NCI-H2196 (cell line): Measurements from ENCODE around the gene CYB5R2.
A peak's percentile ranks its signal among the peaks of the same experiment; 100 is the strongest.
"Not testable (repeated sequence)": the region's sequence is repeated elsewhere in the genome, so short reads cannot be mapped to it uniquely, and the experiment has no call there.

Experiments used
- DNase-seq: peaks from one replicate; lab custom pipeline; 2025; ENCODE audit not compliant: unreplicated experiment; lab: John Stamatoyannopoulos, UW

The CYB5R2 gene

DNA sequence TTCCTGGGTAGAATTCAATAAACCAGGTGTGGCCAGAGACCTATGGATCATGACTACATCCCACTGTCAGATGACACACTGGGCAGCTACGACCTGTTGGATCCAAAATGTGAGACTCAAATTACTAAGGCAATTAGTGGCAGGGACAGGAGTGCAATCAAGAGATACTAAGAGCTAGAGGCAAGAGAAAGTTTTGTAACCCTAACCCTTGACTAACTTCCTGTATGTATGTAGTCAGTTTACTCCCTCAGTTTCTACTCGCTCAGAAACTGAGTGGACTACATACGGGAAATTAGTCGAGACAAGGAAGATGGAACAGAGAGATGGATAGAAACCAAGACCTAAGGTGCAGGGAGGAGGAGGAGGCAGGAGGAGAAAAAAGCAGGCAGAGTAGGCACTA, 2.7 kb downstream of the CYB5R2 start:
- no peak for DNase-seq

DNA sequence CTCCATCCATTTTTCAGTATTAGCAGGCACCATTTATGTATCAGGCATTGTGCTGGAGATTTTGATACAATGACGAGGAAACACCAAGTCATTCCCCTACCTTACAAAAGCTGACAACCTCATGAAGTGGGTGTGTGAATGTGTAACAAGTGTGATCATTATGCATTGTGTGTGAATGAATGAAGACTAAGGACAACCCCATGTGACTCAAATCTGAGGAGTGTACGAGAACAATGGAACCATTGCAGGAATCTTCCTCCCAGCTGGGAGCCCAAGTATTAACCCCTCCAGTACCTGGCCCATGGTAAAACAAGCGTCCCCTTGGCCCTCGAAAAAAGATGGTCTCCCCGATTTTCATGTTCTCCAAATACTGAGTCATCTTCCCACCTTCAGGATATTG, 4.4 kb downstream of the CYB5R2 start:
- DNase-seq, result no peak

DNA sequence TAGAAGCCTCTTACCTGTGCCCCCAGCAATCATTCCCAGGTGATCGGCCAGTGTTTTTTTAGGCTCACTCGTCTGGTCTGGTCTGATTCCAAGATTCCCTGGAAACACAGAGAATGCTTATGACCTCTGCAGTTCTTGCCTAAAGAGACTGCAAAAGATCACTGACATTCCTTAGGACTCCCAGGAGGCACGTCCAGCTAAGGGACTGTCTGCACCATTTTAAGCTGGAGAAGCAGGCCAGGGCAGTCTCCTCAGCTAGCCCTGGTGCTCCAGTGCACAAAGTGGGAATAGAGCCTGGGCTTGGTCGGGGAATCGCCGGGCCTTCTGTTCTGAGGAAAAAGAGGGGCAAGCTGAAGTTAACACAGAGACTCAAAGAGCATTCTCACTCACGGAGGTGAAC, 4.8 kb downstream of the CYB5R2 start:
- no peak for DNase-seq

DNA sequence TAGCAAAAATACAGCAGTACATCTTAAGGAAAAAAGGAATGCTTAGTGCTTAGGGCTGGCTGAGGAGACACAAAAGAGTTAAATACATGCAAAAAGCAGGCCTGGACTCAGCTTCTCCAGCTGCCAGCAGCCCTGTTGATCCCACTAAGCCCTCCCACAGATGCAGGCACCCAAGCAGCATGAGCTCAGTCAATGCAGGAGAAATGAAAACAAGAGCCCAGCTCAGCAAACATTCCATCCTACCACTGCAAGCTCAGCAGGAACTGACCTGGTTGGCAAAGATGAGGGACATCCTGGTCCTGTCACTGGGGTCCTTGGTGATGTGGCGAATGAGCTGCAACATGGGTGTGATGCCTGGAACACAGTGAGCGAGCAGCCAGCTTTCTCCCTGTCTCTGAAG, 5.8 kb downstream of the CYB5R2 start:
- DNase-seq, result no peak

GRCh38 chr11:7666292-7666866, 6.9 kb downstream of the CYB5R2 start:
- no peak for DNase-seq

GRCh38 chr11:7665473-7666291, 7.6 kb downstream of the CYB5R2 start:
- peak; percentile 74 for DNase-seq

GRCh38 chr11:7664867-7665266, 8.4 kb downstream of the CYB5R2 start:
- DNase-seq, result no peak

DNA sequence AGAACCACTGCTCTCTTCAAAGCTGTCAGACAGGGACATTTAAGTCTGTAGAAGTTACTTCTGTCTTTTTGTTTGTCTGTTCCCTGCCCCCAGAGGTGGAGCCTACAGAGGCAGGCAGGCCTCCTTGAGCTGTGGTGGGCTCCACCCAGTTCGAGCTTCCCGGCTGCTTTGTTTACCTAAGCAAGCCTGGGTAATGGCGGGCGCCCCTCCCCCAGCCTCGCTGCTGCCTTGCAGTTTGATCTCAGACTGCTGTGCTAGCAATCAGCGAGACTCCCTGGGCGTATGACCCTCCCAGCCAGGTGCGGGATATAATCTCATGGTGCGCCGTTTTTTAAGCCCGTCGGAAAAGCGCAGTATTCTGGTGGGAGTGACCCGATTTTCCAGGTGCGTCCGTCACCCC, 9.8 kb downstream of the CYB5R2 start:
- DNase-seq, result not testable (repeated sequence)

GRCh38 chr11:7657306-7658025, 15.8 kb downstream of the CYB5R2 start:
- DNase-seq, result peak; percentile 66

DNA sequence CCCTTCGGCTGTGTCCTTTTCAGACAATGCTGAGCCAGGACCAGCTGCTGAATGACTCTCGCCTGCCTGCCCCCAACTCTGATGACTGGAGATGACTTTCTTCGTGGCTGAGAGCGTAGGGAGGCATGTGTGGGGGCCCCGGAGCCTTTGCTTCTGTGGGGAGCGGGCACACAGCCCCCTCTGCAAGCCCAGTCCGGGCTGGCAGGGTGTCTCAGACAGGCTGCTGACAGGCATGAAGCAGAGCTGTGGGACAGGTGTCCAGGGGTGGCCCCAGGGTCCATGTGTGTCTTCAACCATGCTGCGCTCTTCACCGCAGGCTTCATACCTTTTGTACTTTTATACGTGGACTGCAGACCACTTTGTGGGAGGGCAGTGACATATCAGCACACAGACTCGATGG, 16.6 kb downstream of the CYB5R2 start:
- DNase-seq, result no peak

DNA sequence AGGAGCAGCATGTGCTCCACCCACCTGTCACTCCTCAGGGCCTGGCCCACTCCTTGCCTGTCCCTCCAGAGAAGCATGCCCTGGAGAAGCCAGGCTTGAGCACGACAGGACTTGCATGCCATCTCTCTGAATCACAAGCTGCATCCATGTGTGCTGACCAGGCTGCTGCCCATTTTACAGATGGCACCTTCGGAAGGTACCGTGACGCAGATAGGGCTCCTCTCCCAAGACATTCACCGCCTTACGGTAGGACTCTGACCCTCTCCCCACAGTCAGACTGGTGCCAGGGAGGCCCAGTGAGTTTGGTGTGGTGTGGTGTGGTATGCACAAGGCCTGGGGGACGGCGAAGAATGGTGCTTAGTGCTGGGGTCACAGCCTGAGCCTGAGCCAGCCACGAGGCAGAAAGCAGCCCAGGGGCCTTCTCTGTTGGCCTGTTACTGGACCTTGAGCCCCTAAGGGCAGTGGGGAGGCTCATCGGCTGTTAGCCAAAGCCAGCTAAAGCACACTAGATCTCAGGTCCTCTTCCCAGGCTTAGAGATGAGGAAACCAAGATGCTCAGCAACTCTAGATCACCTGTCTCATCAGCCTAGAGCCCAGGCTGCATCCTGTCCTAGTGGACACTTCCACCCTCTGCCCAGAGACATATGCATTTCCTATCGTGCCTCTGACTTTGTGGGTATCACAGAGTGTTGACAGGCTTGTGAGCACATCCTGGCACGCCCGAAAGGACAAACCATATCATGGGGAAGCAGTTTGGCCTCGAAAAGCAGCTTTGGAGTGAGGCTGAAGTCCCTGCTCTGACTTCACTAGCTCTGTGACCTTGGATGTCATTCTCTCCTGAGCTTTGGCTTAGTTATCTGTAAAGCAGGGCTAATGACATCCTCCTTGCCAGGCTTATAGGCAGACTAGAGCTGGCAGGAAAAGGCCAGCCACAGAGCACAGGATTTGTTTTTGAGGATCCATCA, 17.8 kb downstream of the CYB5R2 start:
- no peak for DNase-seq

- no peak for DNase-seq
Measured at GRCh38 chr11:7654195-7654705, 19.1 kb downstream of the CYB5R2 start.

DNA sequence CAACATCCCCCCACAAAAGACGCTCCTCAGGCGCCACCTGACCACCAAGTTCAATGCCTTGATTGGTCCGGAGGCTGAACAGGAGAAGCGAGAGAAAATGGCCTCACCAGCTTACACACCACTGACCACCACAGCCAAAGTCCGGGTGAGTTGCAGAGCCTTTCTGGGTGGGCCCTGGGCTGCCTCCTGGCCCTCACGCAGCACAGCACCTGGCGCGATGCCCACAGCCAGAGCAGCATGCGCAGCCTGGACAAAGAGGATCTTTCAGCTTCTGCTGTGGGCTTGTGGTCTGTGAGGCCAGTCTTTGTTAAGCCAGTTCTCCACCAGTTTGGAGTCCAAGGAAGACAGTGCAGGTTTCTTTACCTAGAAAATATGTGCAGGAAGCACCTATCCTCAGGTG, 21.6 kb downstream of the CYB5R2 start:
- DNase-seq, result no peak

GRCh38 chr11:7651140-7651551, 22.2 kb downstream of the CYB5R2 start:
- DNase-seq, result no peak

DNA sequence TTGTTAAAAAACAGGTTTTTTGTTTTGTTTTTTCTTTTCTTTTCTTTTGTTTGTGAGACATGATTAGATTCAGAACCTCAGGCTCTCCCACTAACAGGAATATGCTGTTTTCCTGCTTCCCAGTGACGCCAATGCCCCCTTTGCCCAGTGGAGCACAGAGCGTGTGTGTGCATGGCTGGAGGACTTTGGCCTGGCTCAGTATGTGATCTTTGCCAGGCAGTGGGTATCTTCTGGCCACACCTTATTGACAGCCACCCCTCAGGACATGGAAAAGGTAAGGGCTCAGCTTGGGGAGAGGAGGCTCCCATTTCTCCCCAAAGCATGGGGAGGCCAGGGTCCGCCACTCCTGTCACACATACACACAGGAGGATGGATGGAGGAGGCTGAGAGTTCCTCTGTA, 25.0 kb downstream of the CYB5R2 start:
- DNase-seq, result no peak

GRCh38 chr11:7646866-7647265, 26.4 kb downstream of the CYB5R2 start:
- no peak for DNase-seq

- DNase-seq, result no peak
Measured at GRCh38 chr11:7645206-7645605, 28.1 kb downstream of the CYB5R2 start.

DNA sequence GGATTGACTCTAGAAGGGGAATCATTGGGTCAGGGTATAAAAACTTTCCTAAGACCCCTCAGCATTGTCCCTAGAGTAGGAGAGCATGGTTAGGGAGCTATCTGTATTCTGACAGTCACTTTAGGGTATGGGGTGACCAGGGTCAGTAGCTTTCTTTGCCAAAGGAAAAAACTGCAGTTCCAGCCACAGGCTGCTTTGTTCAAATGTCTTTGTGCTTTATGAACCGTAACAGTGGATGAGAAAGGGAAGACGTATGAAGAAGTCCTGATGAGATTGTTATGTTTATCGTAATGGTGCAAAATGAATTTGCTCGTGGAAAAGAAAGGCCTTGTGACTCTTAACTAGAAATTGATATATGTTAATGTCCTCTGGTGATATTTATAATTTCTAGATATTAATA, 30.0 kb downstream of the CYB5R2 start:
- no peak for DNase-seq

DNA sequence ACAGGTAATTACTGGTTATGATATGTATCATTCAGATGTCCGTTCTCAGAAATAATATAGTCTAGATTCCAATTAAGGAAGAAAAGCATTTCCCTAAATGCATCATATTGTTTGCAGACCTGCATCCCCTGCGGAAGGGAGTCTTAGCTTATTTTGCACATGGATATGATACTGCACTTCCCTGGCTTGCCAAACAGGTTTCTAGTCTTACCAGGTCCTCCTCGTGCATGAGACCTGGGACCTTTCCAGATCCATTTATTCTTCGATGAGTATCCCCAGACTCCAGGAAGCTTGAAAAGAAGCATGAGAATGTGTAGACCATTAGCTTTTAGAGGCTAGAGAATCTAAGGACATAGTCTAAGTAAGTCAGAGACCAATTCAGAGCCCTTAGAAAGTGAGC, 30.6 kb downstream of the CYB5R2 start:
- no peak for DNase-seq

- DNase-seq, result no peak
Measured at GRCh38 chr11:7640816-7641215, 32.5 kb downstream of the CYB5R2 start.

GRCh38 chr11:7639643-7640025, 33.7 kb downstream of the CYB5R2 start:
- DNase-seq, result no peak
